Stimulated activated CD8-positive, alpha-beta memory T cell treated with anti-CD3 and anti-CD28 coated beads, Interleukin-12 subunit alpha, Interleukin-12 subunit beta, amount 100 ng/mL, for 1 hour (primary cell): ENCODE measurements around the gene ZNF669.

Experiments used
- DNase-seq: peaks from one replicate; pipeline ENCODE4 v3.0.0-alpha.2; 2020; ENCODE audit warnings: low read depth

ZNF669 gene

GRCh38 chr1:247060771-247061170 lies 43.4 kb downstream of the ZNF669 start:
- DNase-seq, result no peak

GRCh38 chr1:247056071-247056470 lies 48.1 kb downstream of the ZNF669 start:
- DNase-seq, result no peak

GRCh38 chr1:247054992-247055415 lies 49.2 kb downstream of the ZNF669 start:
- DNase-seq, result no peak
